GM12873 (cell line): ENCODE data around the gene CARMIL3.

ENCODE experiments used
- CTCF ChIP-seq: IDR thresholded peaks from 2 replicates; pipeline ENCODE4 v1.5.1; 2012; ENCODE audit warnings: low read depth, mild to moderate bottlenecking, moderate library complexity, low read length, control low read depth; ENCODE audit not compliant: insufficient read depth; ENCODE audit errors: missing control alignments

The CARMIL3 gene

GRCh38 chr14:24093901-24094840, 42.4 kb downstream of the CARMIL3 start, which contains the start of gene PCK2:
Gene PCK2, plus strand, starts transcription at chr14:24094311. Its CDS starts 95 bp downstream, at chr14:24094406.
- no peak for TF ChIP-seq CTCF

- no peak for TF ChIP-seq CTCF
Measured at GRCh38 chr14:24094841-24095270, 43.0 kb downstream of the CARMIL3 start.

- no peak for TF ChIP-seq CTCF
Measured at GRCh38 chr14:24095271-24096068, 43.7 kb downstream of the CARMIL3 start.

- no peak for TF ChIP-seq CTCF
Measured at GRCh38 chr14:24096545-24097181, 44.9 kb downstream of the CARMIL3 start.

- TF ChIP-seq CTCF = no peak
Measured at GRCh38 chr14:24098229-24098926, 46.6 kb downstream of the CARMIL3 start.

GRCh38 chr14:24098927-24099813, 47.4 kb downstream of the CARMIL3 start:
- TF ChIP-seq CTCF = no peak
